Trophoblast cell (in vitro differentiated cells and primary cell): ENCODE results near the gene TUBA1A.
"Not testable (repeated sequence)": the region's sequence is repeated elsewhere in the genome, so short reads cannot be mapped to it uniquely, and the experiment has no call there.

Experiments
- DNase-seq, 2 donors: peaks; one replicate each; pipeline ENCODE4 v3.0.0-alpha.2; 2016
- H2AFZ ChIP-seq: 2 replicates; pipeline ENCODE4 v1.6.1; 2013; ENCODE audit warnings: low read length, moderate library complexity, mild to moderate bottlenecking; ENCODE audit not compliant: insufficient read depth, poor library complexity
- H2AK5ac ChIP-seq: 2 replicates; pipeline ENCODE4 v1.6.1; 2013; ENCODE audit warnings: mild to moderate bottlenecking, low read length
- H2BK120ac ChIP-seq: 2 replicates; pipeline ENCODE4 v1.6.1; 2013; ENCODE audit warnings: low read length, mild to moderate bottlenecking, moderate library complexity; ENCODE audit not compliant: insufficient read depth, poor library complexity
- H2BK12ac ChIP-seq: 2 replicates; pipeline ENCODE4 v1.6.1; 2013; ENCODE audit warnings: mild to moderate bottlenecking, low read length, moderate library complexity
- H2BK5ac ChIP-seq: 2 replicates; pipeline ENCODE4 v1.6.1; 2013; ENCODE audit warnings: low read length, low read depth, moderate library complexity, mild to moderate bottlenecking; ENCODE audit not compliant: poor library complexity
- H3K14ac ChIP-seq: 2 replicates; pipeline ENCODE4 v1.6.1; 2013; ENCODE audit warnings: mild to moderate bottlenecking, low read length
- H3K18ac ChIP-seq: 2 replicates; pipeline ENCODE4 v1.6.1; 2013; ENCODE audit warnings: mild to moderate bottlenecking, low read length
- H3K23ac ChIP-seq: 2 replicates; pipeline ENCODE4 v1.6.1; 2013; ENCODE audit warnings: low read length
- H3K27ac ChIP-seq: 2 replicates; pipeline ENCODE4 v1.5.1; 2013; ENCODE audit warnings: low read depth, mild to moderate bottlenecking, inconsistent platforms, low read length, moderate library complexity
- H3K27me3 ChIP-seq: 2 replicates; pipeline ENCODE4 v1.6.1; 2013; ENCODE audit warnings: inconsistent platforms, mild to moderate bottlenecking, low read length, moderate library complexity; ENCODE audit not compliant: insufficient read depth
- H3K36me3 ChIP-seq, 2 experiments: 1 replicate in 1 of 2; 2 replicates in 1 of 2; pipeline ENCODE4 v1.6.1; 2013; ENCODE audit warnings: low read length in 2 of 2, mild to moderate bottlenecking in 2 of 2, moderate library complexity in 1 of 2; ENCODE audit not compliant: insufficient read depth in 2 of 2, control insufficient read depth in 1 of 2
- H3K4ac ChIP-seq: 2 replicates; pipeline ENCODE4 v1.6.1; 2013; ENCODE audit warnings: low read depth, mild to moderate bottlenecking, low read length, moderate library complexity
- H3K4me1 ChIP-seq, 2 experiments: 1 replicate in 1 of 2; 2 replicates in 1 of 2; pipeline ENCODE4 v1.6.1; 2013; ENCODE audit warnings: low read length in 2 of 2, mild to moderate bottlenecking in 2 of 2, moderate library complexity in 1 of 2; ENCODE audit not compliant: insufficient read depth in 2 of 2, control insufficient read depth in 1 of 2
- H3K4me2 ChIP-seq: 2 replicates; pipeline ENCODE4 v1.6.1; 2013; ENCODE audit warnings: inconsistent platforms, mild to moderate bottlenecking, low read length, moderate library complexity
- H3K4me3 ChIP-seq: 2 replicates; pipeline ENCODE4 v1.5.1; 2013; ENCODE audit warnings: mild to moderate bottlenecking, low read depth, low read length, inconsistent platforms
- H3K79me1 ChIP-seq: one replicate; pipeline ENCODE4 v1.6.1; 2013; ENCODE audit warnings: low read length
- H3K79me2 ChIP-seq: 2 replicates; pipeline ENCODE4 v1.6.1; 2013; ENCODE audit warnings: low read length, mild to moderate bottlenecking; ENCODE audit not compliant: control insufficient read depth, insufficient read depth, poor library complexity
- H3K9ac ChIP-seq: 2 replicates; pipeline ENCODE4 v1.6.1; 2013; ENCODE audit warnings: mild to moderate bottlenecking, low read length
- H3K9me3 ChIP-seq: 2 replicates; pipeline ENCODE4 v1.6.1; 2013; ENCODE audit warnings: low read depth, mild to moderate bottlenecking, control low read depth, inconsistent platforms, low read length; ENCODE audit not compliant: insufficient read depth
- H4K12ac ChIP-seq: 2 replicates; pipeline ENCODE4 v1.6.1; 2013; ENCODE audit warnings: low read depth, mild to moderate bottlenecking, low read length, moderate library complexity
- H4K8ac ChIP-seq: 2 replicates; pipeline ENCODE4 v1.6.1; 2013; ENCODE audit warnings: low read depth, mild to moderate bottlenecking, low read length, moderate library complexity
- H4K91ac ChIP-seq: one replicate; pipeline ENCODE4 v1.6.1; 2013; ENCODE audit warnings: low read depth, mild to moderate bottlenecking, low read length, moderate library complexity
- WGBS: extraction: QIAGEN DNeasy Blood & Tissue Kit; methylation state at CpG from one replicate; pipeline ENCODE4 v1.1.7; 2013; ENCODE audit warnings: missing lambda C conversion rate; ENCODE audit not compliant: insufficient read length, insufficient coverage; ENCODE audit errors: extremely low coverage; 5-methylcytosine and 5-hydroxymethylcytosine counted together

TUBA1A gene

GRCh38 chr12:49220972-49221371 is 32.1 kb upstream of the TUBA1A start:
- Histone ChIP-seq H3K79me1 (no peaks in the 10 kb centered on the region), H3K27ac (no peak overlapping the region), H3K79me2 (no peaks in the 10 kb centered on the region), H3K9ac (no peak overlapping the region), H3K4ac (no peak overlapping the region), H2BK120ac (no peak overlapping the region), H2AK5ac (no peak overlapping the region), H3K18ac (no peak overlapping the region), H3K4me2 (no peak overlapping the region), H2BK5ac (no peak overlapping the region), H3K4me3 (no peak overlapping the region), H2BK12ac (no peak overlapping the region), H3K36me3 (no peaks in the 10 kb centered on the region), H3K9me3 (peaks cover 2% of the 10 kb centered on the region), H3K23ac (no peak overlapping the region), H3K4me1 (no peaks in the 10 kb centered on the region), H4K8ac (no peak overlapping the region), H2AFZ (no peak overlapping the region), H4K91ac (no peak overlapping the region), H4K12ac (no peak overlapping the region), H3K14ac (no peak overlapping the region), H3K27me3 (no peaks in the 10 kb centered on the region)
- no peak for DNase-seq
- WGBS, result no CpG with 5 or more reads among the region's 4 CpGs

GRCh38 chr12:49219417-49220026 is 30.6 kb upstream of the TUBA1A start:
- H3K9me3 ChIP-seq, result peaks cover 2% of the 10 kb centered on the region
- H2BK12ac ChIP-seq, result no peak overlapping the region
- H3K36me3 ChIP-seq, result no peaks in the 10 kb centered on the region
- no peak overlapping the region for H3K23ac ChIP-seq
- no peak overlapping the region for H2BK5ac ChIP-seq
- no peak overlapping the region for H2AK5ac ChIP-seq
- H3K27me3 ChIP-seq, result no peaks in the 10 kb centered on the region
- H4K91ac ChIP-seq, result no peak overlapping the region
- H3K4ac ChIP-seq, result no peak overlapping the region
- no peak overlapping the region for H3K27ac ChIP-seq
- no peak overlapping the region for H3K4me2 ChIP-seq
- no peak overlapping the region for H3K9ac ChIP-seq
- H2BK120ac ChIP-seq, result no peak overlapping the region
- no CpG with 5 or more reads among the region's 11 CpGs for WGBS
- H3K18ac ChIP-seq, result no peak overlapping the region
- no peaks in the 10 kb centered on the region for H3K79me1 ChIP-seq
- no peak overlapping the region for H4K12ac ChIP-seq
- DNase-seq, result no peak
- H3K14ac ChIP-seq, result no peak overlapping the region
- H2AFZ ChIP-seq, result no peak overlapping the region
- H3K4me1 ChIP-seq, result peaks cover 0 to 1% of the 10 kb centered on the region in 2 experiments
- no peaks in the 10 kb centered on the region for H3K79me2 ChIP-seq
- H4K8ac ChIP-seq, result no peak overlapping the region
- H3K4me3 ChIP-seq, result no peak overlapping the region

- no peak overlapping the region for H3K23ac ChIP-seq
- H3K36me3 ChIP-seq, result no peaks in the 10 kb centered on the region
- peaks cover 2% of the 10 kb centered on the region for H3K9me3 ChIP-seq
- H3K4me1 ChIP-seq, result peaks cover 0 to 1% of the 10 kb centered on the region in 2 experiments
- H3K27me3 ChIP-seq, result no peaks in the 10 kb centered on the region
- no peak overlapping the region for H2BK12ac ChIP-seq
- no peak overlapping the region for H2AFZ ChIP-seq
- H4K91ac ChIP-seq, result no peak overlapping the region
- H4K8ac ChIP-seq, result no peak overlapping the region
- DNase-seq, result no peak
- H3K9ac ChIP-seq, result no peak overlapping the region
- no peak overlapping the region for H3K4ac ChIP-seq
- no peak overlapping the region for H2BK5ac ChIP-seq
- no peaks in the 10 kb centered on the region for H3K79me2 ChIP-seq
- no peak overlapping the region for H2BK120ac ChIP-seq
- no peak overlapping the region for H3K18ac ChIP-seq
- WGBS, result no CpG with 5 or more reads among the region's 9 CpGs
- no peak overlapping the region for H2AK5ac ChIP-seq
- no peaks in the 10 kb centered on the region for H3K79me1 ChIP-seq
- no peak overlapping the region for H3K4me3 ChIP-seq
- no peak overlapping the region for H4K12ac ChIP-seq
- H3K4me2 ChIP-seq, result no peak overlapping the region
- H3K27ac ChIP-seq, result no peak overlapping the region
- no peak overlapping the region for H3K14ac ChIP-seq
Observed at GRCh38 chr12:49212572-49212971, 23.7 kb upstream of the TUBA1A start.

- not testable (repeated sequence) for H3K27ac ChIP-seq, H3K9me3 ChIP-seq
- WGBS, result no CpG with 5 or more reads among the region's 7 CpGs
Observed at GRCh38 chr12:49210703-49211102, 21.8 kb upstream of the TUBA1A start.

More at GRCh38 chr12:49210703-49211102, 21.8 kb upstream of the TUBA1A start:
- H3K4ac ChIP-seq, H4K8ac ChIP-seq, H3K36me3 ChIP-seq, H3K18ac ChIP-seq, DNase-seq, H2AK5ac ChIP-seq, H4K12ac ChIP-seq, H3K14ac ChIP-seq, H3K4me3 ChIP-seq, H3K4me1 ChIP-seq, H4K91ac ChIP-seq, H3K79me2 ChIP-seq, H3K23ac ChIP-seq, H3K27me3 ChIP-seq, H2BK120ac ChIP-seq, H2BK12ac ChIP-seq, H3K9ac ChIP-seq, H2AFZ ChIP-seq, H3K4me2 ChIP-seq, H3K79me1 ChIP-seq, H2BK5ac ChIP-seq: not testable (repeated sequence)
